H1 (cell line): ENCODE measurements around the gene RAPGEF5. TPM values are rescaled to one million over a fixed set of nuclear protein-coding genes. Genes with fewer than 3 reads are reported as not detected.

Source experiments
- CTCF ChIA-PET: fragments of 300-600 bp; sonication (Branson Sonifier 250); formaldehyde crosslinking; loops from one replicate; lab custom pipeline; 2021; ENCODE audit not compliant: partially characterized antibody; lab: Charles Lee
- POLR2A ChIA-PET: fragments of 300-600 bp; sonication (Branson Sonifier 250); formaldehyde crosslinking; loops from one replicate; lab custom pipeline; 2021; ENCODE audit warnings: inconsistent platforms; ENCODE audit not compliant: partially characterized antibody; lab: Charles Lee
- DNase-seq, 2 experiments: peaks; one replicate each; pipeline versions ENCODE4 v3.0.0 to v3.0.0-alpha.2; 2010 to 2022; ENCODE audit warnings: low spot score in 2 of 2, low read depth in 1 of 2, mixed read lengths in 1 of 2
- FAIRE-seq: peaks from 2 replicates; lab custom pipeline; 2011; peaks lifted over from hg19 to GRCh38; lab: Jason Lieb, UNC
- H2AFZ ChIP-seq: 2 replicates; pipeline ENCODE4 v1.8.1; 2012; ENCODE audit warnings: low read length, inconsistent platforms
- H2AK5ac ChIP-seq: 2 replicates; pipeline ENCODE4 v1.6.1; 2013; ENCODE audit warnings: low read depth, low read length
- H2BK120ac ChIP-seq: replicated peaks from 2 replicates; pipeline ENCODE3; 2013; ENCODE audit warnings: low read depth, low read length, inconsistent platforms
- H2BK12ac ChIP-seq: 2 replicates; pipeline ENCODE4 v1.6.1; 2013; ENCODE audit warnings: low read depth, low read length
- H2BK15ac ChIP-seq: 2 replicates; pipeline ENCODE4 v1.6.1; 2013; ENCODE audit warnings: low read length
- H2BK20ac ChIP-seq: 2 replicates; pipeline ENCODE4 v1.6.1; 2013; ENCODE audit warnings: low read length
- H2BK5ac ChIP-seq: 2 replicates; pipeline ENCODE4 v1.6.1; 2013; ENCODE audit warnings: low read depth, low read length
- H3K14ac ChIP-seq: 2 replicates; pipeline ENCODE4 v1.6.1; 2013; ENCODE audit warnings: inconsistent platforms; ENCODE audit not compliant: insufficient read length
- H3K18ac ChIP-seq: 2 replicates; pipeline ENCODE4 v1.6.1; 2013; ENCODE audit warnings: low read length; ENCODE audit errors: extremely low read depth
- H3K23ac ChIP-seq: 2 replicates; pipeline ENCODE4 v1.6.1; 2013; ENCODE audit warnings: inconsistent platforms; ENCODE audit not compliant: insufficient read length
- H3K23me2 ChIP-seq: 2 replicates; pipeline ENCODE4 v1.6.1; 2013; ENCODE audit warnings: low read depth, low read length
- H3K27ac ChIP-seq: 2 replicates; pipeline ENCODE4 v1.6.1; 2011; ENCODE audit warnings: low read depth, low read length, inconsistent platforms
- H3K27me3 ChIP-seq, 4 experiments: replicated peaks in 1 of 4; 1 replicate in 1 of 4; 2 replicates in 3 of 4; pipeline versions ENCODE4 v1.6.1 to v1.8.1; 2011 to 2013; ENCODE audit warnings: low read length in 3 of 4, mild to moderate bottlenecking in 3 of 4, inconsistent platforms in 2 of 4, mixed read lengths in 2 of 4, moderate library complexity in 1 of 4; ENCODE audit not compliant: control insufficient read depth in 3 of 4, insufficient read depth in 3 of 4; ENCODE audit errors: extremely low read depth in 1 of 4
- H3K36me3 ChIP-seq, 4 experiments: 2 replicates each; pipeline versions ENCODE4 v1.6.1 to v1.8.1; 2011 to 2013; ENCODE audit warnings: mild to moderate bottlenecking in 4 of 4, low read length in 3 of 4, moderate library complexity in 2 of 4, control low read depth in 1 of 4, inconsistent platforms in 1 of 4; ENCODE audit not compliant: insufficient read depth in 4 of 4, control insufficient read depth in 2 of 4
- H3K4ac ChIP-seq: replicated peaks from 2 replicates; pipeline ENCODE3; 2013; ENCODE audit warnings: low read length, low read depth, mixed read lengths, inconsistent platforms; ENCODE audit not compliant: insufficient read length
- H3K4me1 ChIP-seq, 4 experiments: replicated peaks in 1 of 4; 1 replicate in 1 of 4; 2 replicates in 3 of 4; pipeline versions ENCODE4 v1.6.1 to v1.8.1; 2011 to 2013; ENCODE audit warnings: low read length in 3 of 4, inconsistent platforms in 2 of 4, mixed read lengths in 1 of 4; ENCODE audit not compliant: insufficient read depth in 4 of 4, control insufficient read depth in 3 of 4
- H3K4me2 ChIP-seq, 2 experiments: 2 replicates each; pipeline versions ENCODE4 v1.6.1 to v1.8.1; 2011 to 2013; ENCODE audit warnings: low read depth in 2 of 2, low read length in 2 of 2, control low read depth in 1 of 2, inconsistent platforms in 1 of 2, mild to moderate bottlenecking in 1 of 2; ENCODE audit not compliant: insufficient read depth in 1 of 2
- H3K4me3 ChIP-seq, 4 experiments: fragments of 200-600, 300-600 bp in 1 of 4; sonication (generic), shearing (Covaris generic), sonication (Bioruptor Twin) in 1 of 4; 2 replicates each; pipeline versions ENCODE4 v1.5.1 to v1.8.1; 2011 to 2016; ENCODE audit warnings: low read length in 4 of 4, low read depth in 3 of 4, control low read depth in 2 of 4, inconsistent platforms in 2 of 4, mild to moderate bottlenecking in 2 of 4, mixed read lengths in 1 of 4, moderate library complexity in 1 of 4; ENCODE audit not compliant: insufficient read depth in 2 of 4; ENCODE audit errors: extremely low read depth in 1 of 4
- H3K56ac ChIP-seq: replicated peaks from 2 replicates; pipeline ENCODE3; 2013; ENCODE audit warnings: low read depth, mild to moderate bottlenecking, mixed read lengths, low read length, inconsistent platforms; ENCODE audit not compliant: insufficient read length
- H3K79me1 ChIP-seq: 2 replicates; pipeline ENCODE4 v1.6.1; 2013; ENCODE audit warnings: low read depth, low read length, control low read depth
- H3K79me2 ChIP-seq, 2 experiments: 2 replicates each; pipeline versions ENCODE4 v1.6.1 to v1.8.1; 2012 to 2013; ENCODE audit warnings: low read length in 2 of 2, mild to moderate bottlenecking in 2 of 2, inconsistent platforms in 1 of 2; ENCODE audit not compliant: insufficient read depth in 2 of 2, control insufficient read depth in 1 of 2
- H3K9ac ChIP-seq, 4 experiments: replicated peaks in 1 of 4; 1 replicate in 1 of 4; 2 replicates in 3 of 4; pipeline versions ENCODE4 v1.6.1 to v1.8.1; 2011 to 2013; ENCODE audit warnings: low read depth in 3 of 4, low read length in 3 of 4, control low read depth in 2 of 4, mild to moderate bottlenecking in 2 of 4, moderate library complexity in 2 of 4, inconsistent platforms in 1 of 4; ENCODE audit errors: extremely low read depth in 1 of 4
- H3K9me3 ChIP-seq, 2 experiments: 2 replicates each; pipeline versions ENCODE4 v1.6.1 to v1.8.1; 2012 to 2013; ENCODE audit warnings: mild to moderate bottlenecking in 2 of 2, moderate library complexity in 2 of 2, control low read depth in 1 of 2, inconsistent platforms in 1 of 2, low read depth in 1 of 2, low read length in 1 of 2, mixed read lengths in 1 of 2; ENCODE audit not compliant: insufficient read depth in 2 of 2
- H4K20me1 ChIP-seq, 2 experiments: replicated peaks in 1 of 2; 2 replicates each; pipeline versions ENCODE3 to v1.8.1; 2011 to 2013; ENCODE audit warnings: inconsistent platforms in 2 of 2, low read length in 2 of 2, mild to moderate bottlenecking in 1 of 2; ENCODE audit not compliant: insufficient read depth in 2 of 2, control insufficient read depth in 1 of 2
- H4K5ac ChIP-seq: 2 replicates; pipeline ENCODE4 v1.6.1; 2013; ENCODE audit warnings: low read length, low read depth, mixed read lengths, inconsistent platforms; ENCODE audit not compliant: insufficient read length
- H4K8ac ChIP-seq: 2 replicates; pipeline ENCODE4 v1.8.0; 2013; ENCODE audit warnings: mild to moderate bottlenecking, moderate library complexity, low read length, inconsistent platforms; ENCODE audit not compliant: insufficient read depth; ENCODE audit errors: extremely low read depth
- H4K91ac ChIP-seq: replicated peaks from 2 replicates; pipeline ENCODE3; 2013; ENCODE audit warnings: low read length, mixed read lengths, inconsistent platforms; ENCODE audit not compliant: insufficient read length
- ASH2L ChIP-seq: fragments of 200-600, 300-600 bp; sonication (generic); IDR thresholded peaks from one replicate; pipeline ENCODE4 v1.7.1; 2017; ENCODE audit warnings: low read length
- CBX5 ChIP-seq: fragments of 300-800, 300-1000 bp; sonication (generic); IDR thresholded peaks from 2 replicates; pipeline ENCODE4 v1.7.1; 2016; ENCODE audit warnings: antibody characterized with exemption, low read length, low read depth
- CHD2 ChIP-seq: IDR thresholded peaks from 2 replicates; pipeline ENCODE4 v1.6.1; 2012; ENCODE audit warnings: low read length, improper control_type of control experiment
- E2F6 ChIP-seq: IDR thresholded peaks from 2 replicates; pipeline ENCODE4 v1.6.1; 2012; ENCODE audit warnings: inconsistent platforms
- EGR1 ChIP-seq: IDR thresholded peaks from 2 replicates; pipeline ENCODE4 v1.6.1; 2011; ENCODE audit warnings: low read depth, low read length, borderline replicate concordance
- EP300 ChIP-seq, 2 experiments: IDR thresholded peaks; 1 replicate in 1 of 2; 2 replicates in 1 of 2; pipeline ENCODE4 v1.6.1; 2011 to 2012; ENCODE audit warnings: low read depth in 2 of 2, low read length in 2 of 2, mild to moderate bottlenecking in 2 of 2, borderline replicate concordance in 1 of 2, inconsistent platforms in 1 of 2, moderate library complexity in 1 of 2
- HDAC6 ChIP-seq: IDR thresholded peaks from one replicate; pipeline ENCODE4 v1.7.1; 2012; ENCODE audit warnings: low read depth, mild to moderate bottlenecking, inconsistent platforms, low read length, moderate library complexity
- JUND ChIP-seq: IDR thresholded peaks from 2 replicates; pipeline ENCODE4 v1.6.1; 2011; ENCODE audit warnings: mild to moderate bottlenecking, improper control_type of control experiment, low read length
- PHF8 ChIP-seq: fragments of 200-600 bp; sonication (generic); conservative IDR thresholded peaks from 2 replicates; pipeline ENCODE4 v1.7.1; 2012; ENCODE audit warnings: low read depth, mild to moderate bottlenecking, inconsistent platforms, low read length, moderate library complexity
- RFX5 ChIP-seq: IDR thresholded peaks from 2 replicates; pipeline ENCODE4 v1.6.1; 2011; ENCODE audit warnings: low read depth, low read length, improper control_type of control experiment, borderline replicate concordance
- SAP30 ChIP-seq: fragments of 300-600 bp; sonication (generic); IDR thresholded peaks from 2 replicates; pipeline ENCODE4 v1.7.1; 2012; ENCODE audit warnings: low read length, moderate library complexity, mild to moderate bottlenecking, inconsistent platforms; ENCODE audit not compliant: insufficient read depth, insufficient replicate concordance
- SIN3A ChIP-seq, 2 experiments: IDR thresholded peaks in 1 of 2; conservative IDR thresholded peaks in 1 of 2; 2 replicates each; pipeline ENCODE4 v1.6.1; 2011 to 2012; ENCODE audit warnings: low read length in 2 of 2, improper control_type of control experiment in 1 of 2, low read depth in 1 of 2, mild to moderate bottlenecking in 1 of 2
- SP1 ChIP-seq: IDR thresholded peaks from 2 replicates; pipeline ENCODE4 v1.6.1; 2011; ENCODE audit warnings: low read depth, low read length
- whole genome bisulfite sequencing, 2 experiments: shearing (Covaris generic) in 1 of 2; methylation state at CpG; one replicate each; pipeline versions ENCODE4 v1.1.6 to v1.1.7; 2013 to 2015; ENCODE audit warnings: low lambda C conversion rate in 2 of 2, mixed read lengths in 2 of 2, inconsistent platforms in 1 of 2, low coverage in 1 of 2, missing lambda C conversion rate in 1 of 2; ENCODE audit not compliant: insufficient replicate concordance in 2 of 2, insufficient coverage in 1 of 2, insufficient read length in 1 of 2; ENCODE audit errors: extremely low coverage in 1 of 2, missing lambda C conversion rate in 1 of 2; 5-methylcytosine and 5-hydroxymethylcytosine counted together
- polyA plus RNA-seq, 7 experiments: library from polyadenylated mRNA; depleted of rRNA in 3 of 7; stranded (reverse) in 5 of 7; unstranded in 2 of 7; fragments of >200 nt in 5 of 7; fragments of 200-250 nt in 2 of 7; gene quantifications; 1 replicate in 5 of 7; 2 replicates in 1 of 7; 4 replicates in 1 of 7; pipeline versions ENCODE4 v1.2.1 to v1.2.3, GENCODE V29; 2011 to 2013; ENCODE audit warnings: missing spikeins in 2 of 7, mixed read lengths in 2 of 7
- total RNA-seq: library from RNA; stranded (reverse); fragmentation: NEBNext Ultra II Directional; extraction: Animal tissue kit (Norgen Biotek cat#: 25700); gene quantifications from 2 replicates; pipeline ENCODE4 v1.2.1, GENCODE V29; 2021

The RAPGEF5 gene
- total and polyA plus RNA-seq, 2 of the 8 experiments (the other 6 are each of a cell fraction or from before 2014, with no cell fraction given) = 4.4 to 22.9 TPM

GRCh38 chr7:22105550-22105949, 251.4 kb downstream of the RAPGEF5 start:
- H3K18ac ChIP-seq = no peak overlapping the region
- no peaks in the 10 kb centered on the region for H3K23me2 ChIP-seq
- H3K14ac ChIP-seq = no peak overlapping the region
- POLR2A ChIA-PET = no interaction called here
- CTCF ChIA-PET = interaction anchor here (0.6 to 14.7 kb wide), 8 partner anchors 6 to 396 kb away, joined by 3 to 140 read pairs (median 3); no protein-coding TSS in a partner anchor
- no peak overlapping the region for H4K8ac ChIP-seq
- no peaks in the 10 kb centered on the region for H3K27me3 ChIP-seq
- DNase-seq = no peak
- no peak for FAIRE-seq
- H2BK15ac ChIP-seq = no peak overlapping the region
- H2AK5ac ChIP-seq = no peak overlapping the region
- H3K4me1 ChIP-seq = 0 out of 7 replicates have a peak, but pooled peaks cover 0 to 2% (median 0%) of the 10 kb centered on the region in 4 experiments
- H4K20me1 ChIP-seq = no peaks in the 10 kb centered on the region
- H3K4ac ChIP-seq = no peak overlapping the region
- H3K23ac ChIP-seq = no peak overlapping the region
- H3K4me2 ChIP-seq = no peak overlapping the region
- 92% methylated on average over 7 of the region's 7 CpGs; no CpG with 5 or more reads in 1 of the 2 experiments for WGBS, 2 experiments
- H4K5ac ChIP-seq = no peak overlapping the region
- H2BK12ac ChIP-seq = no peak overlapping the region
- H3K79me2 ChIP-seq = no peaks in the 10 kb centered on the region
- no peak overlapping the region for H3K56ac ChIP-seq
- H3K79me1 ChIP-seq = no peaks in the 10 kb centered on the region
- no peak overlapping the region for H3K27ac ChIP-seq
- H2BK120ac ChIP-seq = no peak overlapping the region
- H2AFZ ChIP-seq = no peak overlapping the region
- peaks cover 0 to 4% of the 10 kb centered on the region in 2 experiments; a peak in 2 of 4 replicates for H3K9me3 ChIP-seq
- H2BK20ac ChIP-seq = no peak overlapping the region
- no peak overlapping the region for H4K91ac ChIP-seq
- no peaks in the 10 kb centered on the region for H3K36me3 ChIP-seq
- H3K9ac ChIP-seq = no peak overlapping the region
- H3K4me3 ChIP-seq = no peak overlapping the region
- no peak overlapping the region for H2BK5ac ChIP-seq
- TF ChIP-seq E2F6 (no peak), SAP30 (no peak), SIN3A (conservative IDR thresholded peaks at IDR 0.05 in 1 of 2, IDR thresholded peaks at IDR 0.05 in 1 of 2; ENCODE audit: low read depth in 1 of 2, low read length in 2 of 2) (no peak), CHD2 (no peak), RFX5 (no peak), JUND (no peak), EGR1 (no peak), PHF8 (no peak), SP1 (no peak), EP300 (IDR thresholded peaks at IDR 0.05; ENCODE audit: borderline replicate concordance in 1 of 2, low read depth in 2 of 2, low read length in 2 of 2) (no peak), ASH2L (no peak), CBX5 (no peak), HDAC6 (no peak)
